ENCODE data around the gene C14orf180. TPM values are rescaled to one million over a fixed set of nuclear protein-coding genes. Genes with fewer than 3 reads are reported as not detected.

C14orf180 gene
- total RNA-seq, 2 experiments from 2014 or later, result not detected

DNA sequence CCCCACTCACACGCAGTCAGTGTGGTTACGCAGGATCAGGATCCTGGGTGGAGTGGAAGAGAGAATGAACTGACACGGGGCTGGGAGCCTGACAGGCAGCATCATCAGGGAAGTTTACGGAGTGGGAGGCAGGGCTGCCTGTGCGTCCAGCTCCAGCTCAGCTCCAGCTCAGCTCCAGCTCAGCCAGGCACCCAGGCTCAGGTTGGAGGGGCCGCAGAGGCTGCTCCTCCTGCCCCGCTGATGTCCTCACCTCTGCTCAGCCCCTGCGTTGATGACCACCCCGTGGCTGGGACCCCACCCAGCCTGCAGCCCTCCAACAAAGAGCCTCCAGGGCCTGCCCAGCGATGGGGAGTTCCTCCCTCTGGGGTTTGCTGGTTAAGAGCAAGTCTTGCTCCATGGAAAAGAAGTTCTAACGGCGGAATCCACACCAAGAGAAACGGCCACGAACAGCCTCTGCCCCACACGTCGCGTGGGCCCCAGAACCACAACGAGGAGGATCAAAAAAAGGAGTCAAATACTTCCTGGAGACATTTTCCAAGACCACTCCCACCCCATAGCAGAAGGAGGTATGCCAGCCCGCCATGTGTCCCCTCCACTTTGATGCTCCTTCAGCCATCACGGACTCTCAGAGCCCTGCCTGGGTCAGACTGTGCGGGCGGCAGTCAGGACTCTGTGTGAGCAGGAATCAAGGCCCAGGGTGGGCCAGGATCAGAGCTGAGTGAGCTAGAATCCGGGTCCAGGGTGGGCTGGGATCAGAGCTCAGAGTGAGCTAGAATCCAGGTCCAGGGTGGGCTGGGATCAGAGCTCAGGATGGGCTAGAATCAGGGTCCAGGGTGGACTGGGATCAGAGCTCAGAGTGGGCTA is 17.7 kb upstream of the C14orf180 start:
- Mint-ChIP-seq H3K27ac (no peak overlapping the region), H3K27me3 (no peaks in the 10 kb centered on the region), H3K36me3 (ENCODE audit: low read depth) (no peaks in the 10 kb centered on the region), H3K4me3 (no peak overlapping the region), H3K4me1 (no peaks in the 10 kb centered on the region), H3K9me3 (no peaks in the 10 kb centered on the region)
- ChIA-PET POLR2A (no interaction called here), CTCF (interaction anchor here (0.7 kb wide), 1 partner anchor 484 kb away, joined by 3 read pairs; no protein-coding TSS in a partner anchor)
- DNase-seq, result no peak

DNA sequence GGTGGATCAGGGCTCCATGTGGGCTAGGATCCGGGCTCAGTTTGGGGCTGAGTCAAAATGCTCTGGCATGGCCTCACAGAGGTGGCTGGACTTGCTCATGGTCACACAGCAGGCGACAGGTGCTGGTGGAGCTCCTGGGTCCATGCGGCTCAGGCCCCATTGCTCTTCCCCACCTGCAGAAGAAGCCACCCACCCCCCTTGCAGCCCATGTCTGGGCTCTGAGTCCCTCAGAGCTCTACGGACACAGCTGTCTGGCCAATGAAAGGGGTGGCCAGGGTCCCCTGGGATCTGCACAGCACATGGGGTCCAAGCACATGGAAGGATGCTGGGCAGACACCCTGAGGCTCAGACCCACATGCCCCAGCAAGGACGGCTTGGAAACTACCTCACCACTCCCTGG is 17.0 kb upstream of the C14orf180 start:
- no peaks in the 10 kb centered on the region for H3K4me1 Mint-ChIP-seq
- no peak overlapping the region for H3K4me3 Mint-ChIP-seq
- H3K27me3 Mint-ChIP-seq, result no peaks in the 10 kb centered on the region
- no peak overlapping the region for H3K27ac Mint-ChIP-seq
- no peak for DNase-seq
- POLR2A ChIA-PET, result no interaction called here
- H3K36me3 Mint-ChIP-seq (ENCODE audit: low read depth), result no peaks in the 10 kb centered on the region
- CTCF ChIA-PET, result no interaction called here
- H3K9me3 Mint-ChIP-seq, result no peaks in the 10 kb centered on the region

DNA sequence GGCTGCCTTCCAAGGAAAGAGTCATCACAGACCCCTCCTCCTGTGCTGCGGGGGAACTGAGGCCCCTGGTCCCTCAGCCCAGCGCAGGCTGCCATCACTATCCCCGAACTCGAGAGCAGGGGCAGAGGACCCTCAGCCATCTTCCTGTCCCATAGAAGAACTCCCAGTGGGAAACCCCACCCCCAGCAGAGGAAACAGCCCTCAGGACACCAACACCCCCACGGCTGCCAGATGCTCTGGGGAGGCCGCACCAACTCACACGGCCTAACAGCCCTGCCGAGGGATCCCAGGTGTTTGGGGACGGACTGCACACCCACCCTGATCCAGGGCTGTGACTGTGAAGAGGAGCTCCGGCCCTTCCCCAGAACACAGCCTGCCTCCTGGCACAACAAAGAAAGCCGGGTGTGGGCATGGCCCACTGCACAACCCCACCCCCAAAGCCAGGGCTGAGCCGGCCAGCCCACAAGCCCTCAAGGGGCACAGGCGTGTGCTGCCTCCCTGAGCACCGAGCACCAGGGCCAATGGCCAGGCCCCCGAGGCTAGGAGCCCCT is 16.3 kb upstream of the C14orf180 start:
- DNase-seq, result no peak
- CTCF ChIA-PET, result interaction anchor here (1.2 kb wide), 1 partner anchor 469 kb away, joined by 3 read pairs; no protein-coding TSS in a partner anchor
- H3K27ac Mint-ChIP-seq, result no peak overlapping the region
- no peaks in the 10 kb centered on the region for H3K36me3 Mint-ChIP-seq (ENCODE audit: low read depth)
- POLR2A ChIA-PET, result no interaction called here
- H3K27me3 Mint-ChIP-seq, result no peaks in the 10 kb centered on the region
- H3K4me3 Mint-ChIP-seq, result no peak overlapping the region
- H3K4me1 Mint-ChIP-seq, result no peaks in the 10 kb centered on the region
- H3K9me3 Mint-ChIP-seq, result no peaks in the 10 kb centered on the region

DNA sequence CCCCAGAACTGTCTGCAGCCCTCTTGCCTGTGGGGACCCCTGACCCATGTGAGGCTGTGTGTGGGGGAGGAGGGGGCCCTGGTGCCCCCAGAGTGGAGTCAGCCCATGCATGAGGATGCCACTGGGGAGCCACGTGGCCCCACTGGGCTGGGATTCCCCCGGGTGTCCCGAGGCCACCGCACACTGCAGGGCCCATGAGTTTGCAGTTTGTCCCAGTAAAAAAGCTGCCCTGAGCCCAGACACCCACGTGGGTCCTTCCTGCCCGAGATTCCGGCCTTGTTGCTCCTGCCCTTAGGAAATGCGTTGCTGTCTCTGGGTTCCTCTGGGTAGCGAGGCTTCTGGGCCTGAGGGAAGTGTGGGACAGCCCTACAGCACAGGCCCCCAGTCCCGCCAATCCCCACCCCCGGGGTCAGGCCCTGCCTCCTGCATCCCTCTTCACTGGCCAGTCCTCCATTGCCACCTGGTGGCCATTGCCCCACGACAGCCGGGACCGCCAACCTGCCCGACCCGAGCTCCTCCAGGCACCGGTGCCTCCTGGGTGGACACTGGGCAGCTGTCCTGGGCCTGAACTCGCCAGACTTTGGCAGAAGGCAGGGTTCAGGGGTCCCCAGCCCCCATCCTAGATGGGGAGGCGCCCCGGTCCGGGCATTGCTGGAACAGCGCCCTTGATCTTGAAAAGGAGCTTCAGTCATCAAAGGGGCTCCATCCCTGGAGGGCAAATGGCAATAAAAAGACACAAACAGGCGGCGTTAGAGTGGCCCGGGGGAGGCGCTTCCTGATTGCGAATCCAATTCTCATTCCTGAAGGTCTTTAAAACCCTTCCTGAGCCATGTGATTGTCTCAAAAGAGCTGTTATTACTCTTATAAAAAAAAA is 15.6 kb upstream of the C14orf180 start:
- CTCF ChIA-PET, result interaction anchor here (0.5 to 2.8 kb wide), 8 partner anchors 9 to 537 kb away, joined by 3 to 11 read pairs (median 4); no protein-coding TSS in a partner anchor
- POLR2A ChIA-PET, result no interaction called here
- Mint-ChIP-seq H3K27ac (no peak overlapping the region), H3K36me3 (ENCODE audit: low read depth) (no peaks in the 10 kb centered on the region), H3K4me1 (no peaks in the 10 kb centered on the region), H3K27me3 (no peaks in the 10 kb centered on the region), H3K9me3 (no peaks in the 10 kb centered on the region), H3K4me3 (no peak overlapping the region)
- DNase-seq, result peak; percentile 64

GRCh38 chr14:104564744-104565679 is 14.6 kb upstream of the C14orf180 start:
- CTCF ChIA-PET, result interaction anchor here (0.5 to 2.8 kb wide), 7 partner anchors 10 to 973 kb away, joined by 3 to 11 read pairs (median 4); no protein-coding TSS in a partner anchor
- Mint-ChIP-seq H3K36me3 (ENCODE audit: low read depth) (no peaks in the 10 kb centered on the region), H3K4me3 (no peak overlapping the region), H3K27ac (no peak overlapping the region), H3K27me3 (no peaks in the 10 kb centered on the region), H3K4me1 (no peaks in the 10 kb centered on the region), H3K9me3 (no peaks in the 10 kb centered on the region)
- POLR2A ChIA-PET, result no interaction called here
- no peak for DNase-seq

DNA sequence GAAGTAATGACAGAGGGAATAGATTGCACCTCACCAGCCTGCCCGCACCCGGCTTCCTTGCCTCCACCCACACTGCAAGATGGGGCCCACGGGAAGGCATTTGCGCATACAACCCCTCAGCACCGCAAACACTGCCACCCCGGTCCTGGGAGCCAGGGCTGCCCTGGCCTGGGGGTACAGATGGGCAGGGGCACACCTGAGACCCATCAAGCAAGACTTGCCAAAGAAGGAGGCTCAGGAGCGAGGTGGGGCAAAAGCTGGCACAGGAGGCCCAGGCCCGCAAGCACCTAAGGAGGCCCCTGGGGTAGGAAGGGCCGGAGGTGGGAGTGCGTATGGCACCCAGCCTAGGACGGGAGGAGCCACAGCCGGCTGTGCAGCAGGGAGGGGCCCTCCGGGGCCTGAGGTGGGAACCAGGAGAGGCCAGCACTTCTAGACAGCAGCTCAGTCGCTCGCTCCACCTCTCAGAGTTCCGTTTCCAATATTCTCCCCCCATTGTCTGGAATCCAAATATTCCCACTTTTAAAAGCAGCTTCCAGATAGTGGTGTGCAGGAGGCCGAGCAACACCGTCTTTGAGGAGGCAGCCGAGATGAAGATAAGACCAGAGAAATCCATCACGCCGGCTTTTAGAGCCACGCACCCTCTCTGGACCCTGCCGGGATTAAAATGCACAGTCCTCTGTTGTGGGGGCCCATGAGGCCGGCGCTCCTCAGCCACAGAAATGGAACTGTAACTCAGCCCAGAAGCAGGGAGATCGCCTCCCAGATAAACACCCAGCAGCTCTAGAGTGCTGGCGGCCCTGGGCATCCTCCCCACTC is 12.2 kb upstream of the C14orf180 start:
- Mint-ChIP-seq H3K36me3 (ENCODE audit: low read depth) (no peaks in the 10 kb centered on the region), H3K27ac (no peak overlapping the region), H3K4me3 (no peak overlapping the region), H3K4me1 (no peaks in the 10 kb centered on the region), H3K27me3 (no peaks in the 10 kb centered on the region), H3K9me3 (no peaks in the 10 kb centered on the region)
- DNase-seq, result no peak
- POLR2A ChIA-PET, result no interaction called here
- CTCF ChIA-PET, result interaction anchor here (0.7 kb wide), 1 partner anchor 83 kb away, joined by 4 read pairs; no protein-coding TSS in a partner anchor

DNA sequence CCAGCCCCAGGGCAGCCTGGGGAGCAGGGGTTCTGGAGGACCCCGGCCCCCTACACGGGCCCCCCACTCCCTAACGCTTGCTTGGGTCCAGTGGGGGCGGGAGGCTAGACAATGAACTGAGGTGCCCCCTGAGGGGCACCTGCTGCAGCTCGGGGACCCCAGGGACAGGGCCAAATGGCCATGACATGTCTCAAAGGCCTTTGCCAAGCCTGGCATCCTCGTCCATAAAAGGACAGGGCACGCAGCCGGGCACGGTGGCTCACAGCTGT is 11.7 kb upstream of the C14orf180 start:
- H3K4me3 Mint-ChIP-seq, result no peak overlapping the region
- no peaks in the 10 kb centered on the region for H3K36me3 Mint-ChIP-seq (ENCODE audit: low read depth)

DNA sequence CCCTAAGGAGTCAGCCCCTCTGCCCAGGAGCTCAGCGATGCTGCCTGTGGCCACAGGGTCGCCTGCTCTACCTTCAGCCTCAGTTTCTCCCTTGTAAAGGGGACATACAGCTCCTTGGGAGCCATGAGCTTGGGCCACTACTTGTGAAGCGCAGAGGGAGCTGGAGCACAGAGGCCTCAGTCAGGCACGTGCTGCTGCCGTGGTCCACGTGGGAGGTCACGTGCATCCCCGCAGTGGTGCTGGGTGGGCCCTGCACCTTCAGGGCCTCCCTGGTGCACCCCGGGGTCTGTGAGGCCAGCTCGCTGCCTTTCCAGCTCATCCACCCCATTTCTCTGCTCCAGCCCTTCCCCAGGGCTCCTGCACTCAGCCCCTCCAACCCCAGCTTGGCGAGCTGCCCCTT is 10.9 kb upstream of the C14orf180 start:
- Mint-ChIP-seq H3K9me3 (no peaks in the 10 kb centered on the region), H3K27me3 (no peaks in the 10 kb centered on the region), H3K4me3 (no peak overlapping the region), H3K36me3 (ENCODE audit: low read depth) (no peaks in the 10 kb centered on the region), H3K4me1 (no peaks in the 10 kb centered on the region), H3K27ac (no peak overlapping the region)
- POLR2A ChIA-PET, result no interaction called here
- no peak for DNase-seq
- CTCF ChIA-PET, result no interaction called here

More for the DNA sequence above, 11.7 kb upstream of the C14orf180 start:
- DNase-seq, result no peak
- Mint-ChIP-seq H3K27me3 (no peaks in the 10 kb centered on the region), H3K4me1 (no peaks in the 10 kb centered on the region), H3K27ac (no peak overlapping the region), H3K9me3 (no peaks in the 10 kb centered on the region)
- ChIA-PET POLR2A (no interaction called here), CTCF (interaction anchor here (0.7 kb wide), 1 partner anchor 84 kb away, joined by 4 read pairs; no protein-coding TSS in a partner anchor)

DNA sequence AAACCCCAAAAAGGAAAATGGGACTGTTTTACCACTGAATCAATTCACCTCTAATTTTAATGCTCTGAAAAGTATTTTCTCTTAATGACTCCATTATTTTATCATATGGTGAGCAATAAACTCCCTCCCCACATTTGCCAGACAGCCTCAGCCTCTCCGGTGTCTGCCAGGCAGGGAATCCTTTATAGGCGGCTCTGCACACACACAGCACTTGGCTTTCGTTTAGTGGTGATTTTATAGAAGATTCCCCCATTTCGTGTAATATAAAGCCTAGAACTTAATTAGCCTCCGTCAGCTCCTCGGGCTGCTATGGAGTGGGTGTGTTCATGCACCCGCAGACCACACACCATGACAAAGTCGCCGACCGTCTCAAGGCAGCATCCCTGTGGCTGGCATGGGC is 10.1 kb upstream of the C14orf180 start:
- CTCF ChIA-PET, result no interaction called here

GRCh38 chr14:104571246-104571645 is 8.3 kb upstream of the C14orf180 start:
- Mint-ChIP-seq H3K27ac (no peak overlapping the region), H3K4me3 (no peak overlapping the region), H3K27me3 (no peaks in the 10 kb centered on the region), H3K9me3 (no peaks in the 10 kb centered on the region), H3K4me1 (no peaks in the 10 kb centered on the region), H3K36me3 (ENCODE audit: low read depth) (no peaks in the 10 kb centered on the region)
- no peak for DNase-seq
- POLR2A ChIA-PET, result no interaction called here
- CTCF ChIA-PET, result no interaction called here

More for the DNA sequence above, 10.1 kb upstream of the C14orf180 start:
- no peaks in the 10 kb centered on the region for H3K4me1 Mint-ChIP-seq
- no peaks in the 10 kb centered on the region for H3K9me3 Mint-ChIP-seq
- POLR2A ChIA-PET, result no interaction called here
- no peaks in the 10 kb centered on the region for H3K36me3 Mint-ChIP-seq (ENCODE audit: low read depth)
- no peak overlapping the region for H3K27ac Mint-ChIP-seq
- H3K27me3 Mint-ChIP-seq, result no peaks in the 10 kb centered on the region
- H3K4me3 Mint-ChIP-seq, result no peak overlapping the region
- no peak for DNase-seq

DNA sequence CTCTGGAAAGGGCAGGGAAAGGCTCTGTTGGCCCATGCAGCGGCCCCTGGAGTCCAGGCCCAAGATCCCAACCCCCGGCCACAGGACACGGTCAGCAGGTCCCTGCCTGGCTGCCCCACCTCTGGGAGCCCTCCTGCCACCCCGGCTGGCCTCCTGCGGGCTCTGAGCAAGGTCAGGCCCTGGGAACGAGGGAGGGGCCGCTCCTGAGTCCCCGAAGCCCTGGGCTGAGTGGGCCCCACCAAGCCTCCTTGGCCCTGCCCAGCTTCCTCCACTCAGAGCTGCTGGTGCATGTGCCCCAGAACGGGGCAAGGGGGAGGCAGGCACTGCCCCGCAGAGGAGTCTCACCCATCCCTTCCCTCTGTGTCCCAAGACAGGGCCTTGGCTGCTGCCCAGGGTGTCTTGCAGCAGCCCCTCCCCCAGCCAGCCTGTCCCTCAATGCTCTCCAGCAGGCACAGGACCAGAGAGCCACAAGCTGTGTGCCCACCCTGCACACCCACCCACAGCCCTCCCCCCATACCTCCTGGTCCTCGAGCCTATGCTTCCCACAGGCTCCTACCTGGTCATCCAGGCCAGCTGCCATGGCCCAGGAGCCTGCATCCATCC is 7.4 kb upstream of the C14orf180 start:
- ChIA-PET CTCF (no interaction called here), POLR2A (no interaction called here)
- H3K36me3 Mint-ChIP-seq (ENCODE audit: low read depth), result no peaks in the 10 kb centered on the region
- no peak for DNase-seq
- H3K4me1 Mint-ChIP-seq, result no peaks in the 10 kb centered on the region
- H3K9me3 Mint-ChIP-seq, result no peaks in the 10 kb centered on the region
- H3K27me3 Mint-ChIP-seq, result no peaks in the 10 kb centered on the region
- no peak overlapping the region for H3K4me3 Mint-ChIP-seq
- no peak overlapping the region for H3K27ac Mint-ChIP-seq

DNA sequence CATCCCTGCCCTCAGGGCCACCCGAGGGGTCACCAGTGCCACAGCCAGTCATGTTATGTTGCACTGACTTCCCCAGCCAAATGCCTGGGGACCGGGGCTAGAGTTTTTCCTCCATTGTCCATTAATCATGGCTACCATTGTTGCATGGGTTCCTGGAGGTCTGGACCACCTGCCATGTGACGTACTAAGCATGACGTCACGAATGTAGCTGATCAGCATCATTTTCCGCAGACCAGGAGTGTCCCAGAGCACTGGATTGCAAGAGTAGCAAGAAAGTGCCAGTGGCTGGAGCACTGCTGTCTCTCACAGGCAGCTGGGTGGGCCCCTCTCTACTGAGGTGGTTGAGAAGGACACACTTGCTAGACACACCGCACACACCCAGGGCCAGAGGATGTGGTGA is 6.9 kb upstream of the C14orf180 start:
- ChIA-PET CTCF (no interaction called here), POLR2A (no interaction called here)
- Mint-ChIP-seq H3K27ac (no peak overlapping the region), H3K4me3 (no peak overlapping the region), H3K4me1 (no peaks in the 10 kb centered on the region), H3K27me3 (no peaks in the 10 kb centered on the region), H3K36me3 (ENCODE audit: low read depth) (no peaks in the 10 kb centered on the region), H3K9me3 (no peaks in the 10 kb centered on the region)
- DNase-seq, result no peak

All from activated CD4-positive, alpha-beta memory T cell treated with anti-CD3 and anti-CD28 coated beads, Interleukin-2, amount 10 ng/mL, durations not matched to agents 7 days and 5 days (primary cell).